HG03439 (cell line): ENCODE results near the gene DOC2B.
"Not testable (repeated sequence)": the region's sequence is repeated elsewhere in the genome, so short reads cannot be mapped to it uniquely, and the experiment has no call there.

Source experiments
- ATAC-seq: cut with Tn5 transposase; IDR thresholded peaks from one replicate; pipeline ENCODE4 v1.9.1; 2021; ENCODE audit warnings: mild to moderate bottlenecking, moderate library complexity; ENCODE audit not compliant: unreplicated experiment

The DOC2B gene

GRCh38 chr17:213286-214105, 32.0 kb upstream of the DOC2B start:
- ATAC-seq: no peak

GRCh38 chr17:210402-210801, 29.0 kb upstream of the DOC2B start:
- ATAC-seq: no peak

- no peak for ATAC-seq
Observed at GRCh38 chr17:208429-208828, 27.0 kb upstream of the DOC2B start.

GRCh38 chr17:207775-208174, 26.3 kb upstream of the DOC2B start:
- ATAC-seq: no peak

- no peak for ATAC-seq
Observed at GRCh38 chr17:206941-207560, 25.6 kb upstream of the DOC2B start.

GRCh38 chr17:206484-206883, 25.0 kb upstream of the DOC2B start:
- ATAC-seq: not testable (repeated sequence)

GRCh38 chr17:205817-206216, 24.4 kb upstream of the DOC2B start:
- ATAC-seq: no peak

- no peak for ATAC-seq
Observed at GRCh38 chr17:205148-205669, 23.8 kb upstream of the DOC2B start.

- no peak for ATAC-seq
Observed at GRCh38 chr17:204427-205147, 23.1 kb upstream of the DOC2B start.

GRCh38 chr17:202501-202951, 21.1 kb upstream of the DOC2B start:
- ATAC-seq: no peak

GRCh38 chr17:201736-202135, 20.3 kb upstream of the DOC2B start:
- ATAC-seq: not testable (repeated sequence)

- ATAC-seq: not testable (repeated sequence)
Observed at GRCh38 chr17:201257-201656, 19.8 kb upstream of the DOC2B start.

GRCh38 chr17:200586-200985, 19.1 kb upstream of the DOC2B start:
- no peak for ATAC-seq

GRCh38 chr17:199806-200545, 18.5 kb upstream of the DOC2B start:
- no peak for ATAC-seq

- ATAC-seq: no peak
Observed at GRCh38 chr17:199191-199604, 17.7 kb upstream of the DOC2B start.

- not testable (repeated sequence) for ATAC-seq
Observed at GRCh38 chr17:198225-198624, 16.8 kb upstream of the DOC2B start.

- ATAC-seq: no peak
Observed at GRCh38 chr17:197352-197751, 15.9 kb upstream of the DOC2B start.

- no peak for ATAC-seq
Observed at GRCh38 chr17:194828-195602, 13.6 kb upstream of the DOC2B start.

- ATAC-seq: no peak
Observed at GRCh38 chr17:193841-194806, 12.7 kb upstream of the DOC2B start.
